Fibroblast of skin of right quadriceps (primary cell): ENCODE data around the gene NR4A1.

Source experiments
- DNase-seq: peaks from one replicate; pipeline ENCODE4 v3.0.0-alpha.2; 2013

NR4A1 gene

GRCh38 chr12:52018433-52019112 is 32.7 kb upstream of the NR4A1 start:
- DNase-seq: no peak

- no peak for DNase-seq
These were observed 32.0 kb upstream of the NR4A1 start for GRCh38 chr12:52019113-52019770.

GRCh38 chr12:52020539-52021336 is 30.5 kb upstream of the NR4A1 start:
- peak; percentile 55 for DNase-seq

GRCh38 chr12:52022841-52023181 is 28.4 kb upstream of the NR4A1 start:
- DNase-seq: no peak

- peak; percentile 64 for DNase-seq
These were observed 27.9 kb upstream of the NR4A1 start for GRCh38 chr12:52023182-52023975.

- DNase-seq: no peak
These were observed 27.1 kb upstream of the NR4A1 start for GRCh38 chr12:52023976-52024688.

GRCh38 chr12:52024845-52025230 is 26.4 kb upstream of the NR4A1 start:
- no peak for DNase-seq

GRCh38 chr12:52026263-52026662 is 25.0 kb upstream of the NR4A1 start:
- DNase-seq: no peak

- no peak for DNase-seq
These were observed 24.0 kb upstream of the NR4A1 start for GRCh38 chr12:52027085-52027843.

- no peak for DNase-seq
These were observed 21.6 kb upstream of the NR4A1 start for GRCh38 chr12:52029685-52030084.

- DNase-seq: peak; percentile 59
These were observed 18.8 kb upstream of the NR4A1 start for GRCh38 chr12:52032446-52032803.

- DNase-seq: peak; percentile 96
These were observed 18.3 kb upstream of the NR4A1 start for GRCh38 chr12:52032804-52033445.

GRCh38 chr12:52033446-52034140 is 17.6 kb upstream of the NR4A1 start:
- no peak for DNase-seq

- no peak for DNase-seq
These were observed 16.1 kb upstream of the NR4A1 start for GRCh38 chr12:52035190-52035589.

GRCh38 chr12:52035926-52036325 is 15.3 kb upstream of the NR4A1 start:
- DNase-seq: no peak

- peak; percentile 84 for DNase-seq
These were observed 14.6 kb upstream of the NR4A1 start for GRCh38 chr12:52036587-52037171.

- DNase-seq: peak; percentile 49
These were observed 13.9 kb upstream of the NR4A1 start for GRCh38 chr12:52037248-52037861.

- no peak for DNase-seq
These were observed 12.8 kb upstream of the NR4A1 start for GRCh38 chr12:52038447-52038846.

GRCh38 chr12:52041035-52041434 is 10.2 kb upstream of the NR4A1 start:
- DNase-seq: no peak

- DNase-seq: no peak
These were observed 9.5 kb upstream of the NR4A1 start for GRCh38 chr12:52041695-52042123.
